A549 (cell line): ENCODE results near the gene SMTNL2. TPM values are rescaled to one million over a fixed set of nuclear protein-coding genes. Genes with fewer than 3 reads are reported as not detected.

Experiments
- ATAC-seq, 2 experiments: fragments of 200-7000 bp in 1 of 2; fragments of >200 bp in 1 of 2; cut with Nextera tagmentation in 1 of 2; cut with Tn5 transposase in 1 of 2; 3 replicates each; pipeline versions ENCODE4 v1.8.0 to v1.9.1; 2018 to 2020; ENCODE audit warnings: mild to moderate bottlenecking in 1 of 2, moderate library complexity in 1 of 2
- CTCF ChIA-PET: fragments of 300-600 bp; sonication (Branson Sonifier 250); formaldehyde crosslinking; extraction: SDS; loops from one replicate; lab custom pipeline; 2021; ENCODE audit warnings: antibody characterized with exemption, inconsistent platforms; lab: Yijun Ruan, JAX
- POLR2A ChIA-PET: fragments of 350-600 bp; formaldehyde crosslinking; extraction: SDS; loops from one replicate; lab custom pipeline; 2021; ENCODE audit warnings: antibody characterized with exemption, inconsistent platforms; lab: Yijun Ruan, JAX
- DNase-seq, 2 experiments: peaks; one replicate each; pipeline versions ENCODE4 v3.0.0 to v3.0.0-alpha.2; 2011 to 2016; ENCODE audit warnings: low read depth in 1 of 2, low spot score in 1 of 2
- FAIRE-seq: peaks from 2 replicates; lab custom pipeline; 2011; peaks lifted over from hg19 to GRCh38; lab: Jason Lieb, UNC
- H3K27ac ChIP-seq, 2 experiments: fragments of >200 bp; sonication (Bioruptor Twin); formaldehyde crosslinking; 3 replicates each; pipeline ENCODE4 v1.5.1; 2016 to 2017
- H3K4me1 ChIP-seq: fragments of >200 bp; sonication (Bioruptor Twin); formaldehyde crosslinking; 3 replicates; pipeline ENCODE4 v1.6.1; 2016
- H3K4me2 ChIP-seq: fragments of >200 bp; sonication (Bioruptor Twin); formaldehyde crosslinking; 3 replicates; pipeline ENCODE4 v1.6.1; 2016
- H3K4me3 ChIP-seq: fragments of >200 bp; sonication (Bioruptor Twin); formaldehyde crosslinking; 3 replicates; pipeline ENCODE4 v1.5.1; 2016
- H3K9me3 ChIP-seq: fragments of >200 bp; sonication (Bioruptor Twin); formaldehyde crosslinking; 3 replicates; pipeline ENCODE4 v1.6.1; 2016
- BCL3 ChIP-seq: fragments of >200 bp; sonication (Bioruptor Twin); formaldehyde crosslinking; IDR thresholded peaks from 3 replicates; pipeline ENCODE4 v1.6.1; 2016
- BHLHE40 ChIP-seq: IDR thresholded peaks from 2 replicates; pipeline ENCODE4 v1.6.1; 2012; ENCODE audit warnings: low read depth, low read length, inconsistent platforms
- CBX2 ChIP-seq: fragments of 200-600 bp; sonication (generic); IDR thresholded peaks from 2 replicates; pipeline ENCODE4 v1.6.1; 2016; ENCODE audit warnings: low read depth, mild to moderate bottlenecking, borderline replicate concordance
- E2F6 ChIP-seq: IDR thresholded peaks from 2 replicates; pipeline ENCODE4 v1.6.1; 2012; ENCODE audit warnings: low read depth, borderline replicate concordance
- EP300 ChIP-seq, 2 experiments: fragments of >200 bp; sonication (Bioruptor Twin); formaldehyde crosslinking; IDR thresholded peaks; 2 replicates in 1 of 2; 3 replicates in 1 of 2; pipeline ENCODE4 v1.6.1; 2016 to 2017
- FOSB ChIP-seq: fragments of 250-450 bp; sonication (Bioruptor Pico); IDR thresholded peaks from 2 replicates; pipeline ENCODE4 v1.5.0; 2020; ENCODE audit warnings: mild to moderate bottlenecking, moderate library complexity
- FOSL2 ChIP-seq, 2 experiments: fragments of 450-650 bp in 1 of 2; fragments of >200 bp in 1 of 2; sonication (Bioruptor Twin) in 1 of 2; formaldehyde crosslinking; IDR thresholded peaks; 2 replicates each; pipeline versions ENCODE4 v1.5.0 to v1.6.1; 2016 to 2020; ENCODE audit warnings: mild to moderate bottlenecking in 1 of 2, moderate library complexity in 1 of 2
- FOXS1 ChIP-seq: fragments of 250-450 bp; sonication (Bioruptor Pico); IDR thresholded peaks from 2 replicates; pipeline ENCODE4 v1.5.0; 2020; ENCODE audit warnings: mild to moderate bottlenecking, moderate library complexity
- GATA3 ChIP-seq: IDR thresholded peaks from 2 replicates; pipeline ENCODE4 v1.6.1; 2012; ENCODE audit warnings: borderline replicate concordance
- HES2 ChIP-seq: fragments of >200 bp; sonication (Bioruptor Twin); formaldehyde crosslinking; IDR thresholded peaks from 2 replicates; pipeline ENCODE4 v1.6.1; 2016
- HEYL ChIP-seq: fragments of 250-450 bp; sonication (Bioruptor Pico); IDR thresholded peaks from 2 replicates; pipeline ENCODE4 v1.8.0; 2021; ENCODE audit warnings: mild to moderate bottlenecking, moderate library complexity
- HMGXB4 ChIP-seq: fragments of 250-450 bp; sonication (Bioruptor Pico); IDR thresholded peaks from 2 replicates; pipeline ENCODE4 v1.5.0; 2021; ENCODE audit warnings: mild to moderate bottlenecking, moderate library complexity, borderline replicate concordance
- HOXA7 ChIP-seq: fragments of 250-450 bp; sonication (Bioruptor Pico); IDR thresholded peaks from 2 replicates; pipeline ENCODE4 v1.5.0; 2020; ENCODE audit warnings: mild to moderate bottlenecking, moderate library complexity
- KDM1A ChIP-seq: fragments of 200-600 bp; sonication (generic); IDR thresholded peaks from 2 replicates; pipeline ENCODE4 v1.6.1; 2016; ENCODE audit warnings: low read depth, mild to moderate bottlenecking
- MAX ChIP-seq: IDR thresholded peaks from 2 replicates; pipeline ENCODE4 v1.6.1; 2012
- MYC ChIP-seq: IDR thresholded peaks from 2 replicates; pipeline ENCODE4 v1.6.1; 2012; ENCODE audit warnings: mild to moderate bottlenecking, inconsistent platforms, low read length, improper control_type of control experiment, borderline replicate concordance
- NFE2L2 ChIP-seq: fragments of 150-350 bp; conservative IDR thresholded peaks from 2 replicates; pipeline ENCODE4 v1.6.1; 2014; ENCODE audit warnings: low read length
- PHF8 ChIP-seq: fragments of 200-600 bp; sonication (generic); IDR thresholded peaks from 2 replicates; pipeline ENCODE4 v1.6.1; 2016; ENCODE audit warnings: low read depth, mild to moderate bottlenecking, antibody characterized with exemption, moderate library complexity, borderline replicate concordance
- POLR2A ChIP-seq: IDR thresholded peaks from 2 replicates; pipeline ENCODE4 v1.6.1; 2012; ENCODE audit warnings: mild to moderate bottlenecking, low read length
- POLR2AphosphoS2 ChIP-seq: conservative IDR thresholded peaks from 2 replicates; pipeline ENCODE4 v1.6.1; 2012; ENCODE audit warnings: low read length, improper control_type of control experiment, inconsistent platforms
- RAD21 ChIP-seq, 2 experiments: fragments of >200 bp in 1 of 2; sonication (Bioruptor Twin) in 1 of 2; formaldehyde crosslinking in 1 of 2; IDR thresholded peaks in 1 of 2; conservative IDR thresholded peaks in 1 of 2; 2 replicates in 1 of 2; 3 replicates in 1 of 2; pipeline ENCODE4 v1.6.1; 2012 to 2018; ENCODE audit warnings: inconsistent platforms in 1 of 2
- RARB ChIP-seq: fragments of 250-450 bp; sonication (Bioruptor Pico); IDR thresholded peaks from 2 replicates; pipeline ENCODE4 v1.8.0; 2021; ENCODE audit warnings: mild to moderate bottlenecking, moderate library complexity
- RCOR1 ChIP-seq: fragments of 150-350 bp; IDR thresholded peaks from 2 replicates; pipeline ENCODE4 v1.6.1; 2014; ENCODE audit warnings: antibody characterized with exemption, low read length, low read depth
- REST ChIP-seq: fragments of 200-600 bp; sonication (generic); IDR thresholded peaks from 2 replicates; pipeline ENCODE4 v1.6.1; 2016; ENCODE audit warnings: antibody characterized with exemption, mild to moderate bottlenecking, moderate library complexity
- RFX5 ChIP-seq: fragments of 450-650 bp; IDR thresholded peaks from 2 replicates; pipeline ENCODE4 v1.7.1; 2014; ENCODE audit warnings: antibody characterized with exemption, mild to moderate bottlenecking, moderate library complexity
- TFCP2L1 ChIP-seq: fragments of 250-450 bp; sonication (Bioruptor Pico); IDR thresholded peaks from 2 replicates; pipeline ENCODE4 v1.5.0; 2021; ENCODE audit warnings: mild to moderate bottlenecking
- ZC3H11A ChIP-seq: fragments of 450-650 bp; IDR thresholded peaks from 2 replicates; pipeline ENCODE4 v1.6.1; 2014; ENCODE audit warnings: antibody characterized with exemption, mild to moderate bottlenecking
- ZNF302 ChIP-seq: fragments of 250-450 bp; sonication (Bioruptor Pico); IDR thresholded peaks from 2 replicates; pipeline ENCODE4 v1.9.0; 2021; ENCODE audit warnings: inconsistent platforms, mild to moderate bottlenecking, moderate library complexity
- WGBS: methylation state at CpG from one replicate; pipeline ENCODE4 v1.1.6; 2017; ENCODE audit errors: missing lambda C conversion rate; 5-methylcytosine and 5-hydroxymethylcytosine counted together
- polyA plus RNA-seq, 4 experiments: library from polyadenylated mRNA; depleted of rRNA in 3 of 4; stranded (reverse); fragments of >200 nt; fragmentation: RNase III in 1 of 4; extraction: RNeasy Plus Mini Kit Qiagen cat#74134 plus additional on column Dnase treatment in 1 of 4; gene quantifications; 2 replicates in 3 of 4; 3 replicates in 1 of 4; pipeline ENCODE4 v1.2.3, GENCODE V29; 2011 to 2017

Gene SMTNL2
- polyA plus RNA-seq, 2 of the 4 experiments (the other 2 are of a cell fraction), result 0.05 to 0.06 TPM

GRCh38 chr17:4548061-4548461 lies 36.3 kb upstream of the SMTNL2 start:
- POLR2A ChIA-PET, result no interaction called here
- peaks cover 16% of the 10 kb centered on the region; the same call in 1 of the 3 replicates for H3K4me1 ChIP-seq
- H3K4me3 ChIP-seq, result no peak overlapping the region
- WGBS, result 96% methylated on average over 16 of the region's 18 CpGs
- H3K4me2 ChIP-seq, result no peak overlapping the region
- DNase-seq, result no peak
- CTCF ChIA-PET, result interaction anchor here (1.2 to 13.0 kb wide), 4 partner anchors 14 to 127 kb away, joined by 4 to 99 read pairs (median 5); no protein-coding TSS in a partner anchor
- FAIRE-seq, result no peak
- H3K27ac ChIP-seq, result no peak overlapping the region
- TF ChIP-seq FOSB (no peak), HMGXB4 (CRISPR knock-in tag) (no peak), NFE2L2 (no peak), POLR2A (no peak), TFCP2L1 (no peak), ZC3H11A (no peak), RAD21 (conservative IDR thresholded peaks at IDR 0.05 in 1 of 2, IDR thresholded peaks at IDR 0.05 in 1 of 2) (no peak), HES2 (no peak), RCOR1 (no peak), BHLHE40 (no peak), FOSL2 (IDR thresholded peaks at IDR 0.05) (no peak), FOSL2 (CRISPR knock-in tag; IDR thresholded peaks at IDR 0.05) (no peak), E2F6 (no peak), MYC (no peak), GATA3 (no peak)
- no peaks in the 10 kb centered on the region for H3K9me3 ChIP-seq
- no peak for ATAC-seq

GRCh38 chr17:4548721-4549531 lies 35.4 kb upstream of the SMTNL2 start:
- ATAC-seq, result no peak
- POLR2A ChIA-PET, result interaction anchor here (0.6 kb wide), 2 partner anchors 147 to 276 kb away, joined by 4 to 6 read pairs; no protein-coding TSS in a partner anchor
- CTCF ChIA-PET, result interaction anchor here (1.1 to 13.0 kb wide), 5 partner anchors 8 to 128 kb away, joined by 3 to 99 read pairs (median 6); no protein-coding TSS in a partner anchor
- H3K4me2 ChIP-seq, result no peak overlapping the region
- no peak overlapping the region; a peak in 1 of 6 replicates for H3K27ac ChIP-seq
- TF ChIP-seq NFE2L2, result no peak
- no peak for TF ChIP-seq RCOR1
- TF ChIP-seq RFX5, result no peak
- no peak for TF ChIP-seq KDM1A
- no peak for TF ChIP-seq PHF8
- no peak for TF ChIP-seq HEYL (CRISPR knock-in tag)
- no peak for TF ChIP-seq FOXS1 (CRISPR knock-in tag)
- TF ChIP-seq ZNF302 (CRISPR knock-in tag), result no peak
- TF ChIP-seq POLR2AphosphoS2, result no peak
- no peak for TF ChIP-seq RARB (CRISPR knock-in tag)
- no peak for TF ChIP-seq MAX
- no peak for TF ChIP-seq EP300 (IDR thresholded peaks at IDR 0.05)
- TF ChIP-seq TFCP2L1, result no peak
- no peak for TF ChIP-seq HOXA7
- no peak for TF ChIP-seq REST
- TF ChIP-seq BCL3, result no peak
- TF ChIP-seq CBX2, result no peak
- no peak for DNase-seq
- peaks cover 21% of the 10 kb centered on the region for H3K4me1 ChIP-seq
- H3K9me3 ChIP-seq, result no peaks in the 10 kb centered on the region
- no peak for FAIRE-seq
- 85% methylated on average over 20 of the region's 24 CpGs for WGBS
- H3K4me3 ChIP-seq, result no peak overlapping the region
